HG03378 (cell line): ENCODE data around the gene VAV2.

ENCODE experiments used
- ATAC-seq: cut with Tn5 transposase; IDR thresholded peaks from one replicate; pipeline ENCODE4 v1.9.1; 2021; ENCODE audit warnings: mild to moderate bottlenecking, moderate library complexity; ENCODE audit not compliant: unreplicated experiment

VAV2 gene

DNA sequence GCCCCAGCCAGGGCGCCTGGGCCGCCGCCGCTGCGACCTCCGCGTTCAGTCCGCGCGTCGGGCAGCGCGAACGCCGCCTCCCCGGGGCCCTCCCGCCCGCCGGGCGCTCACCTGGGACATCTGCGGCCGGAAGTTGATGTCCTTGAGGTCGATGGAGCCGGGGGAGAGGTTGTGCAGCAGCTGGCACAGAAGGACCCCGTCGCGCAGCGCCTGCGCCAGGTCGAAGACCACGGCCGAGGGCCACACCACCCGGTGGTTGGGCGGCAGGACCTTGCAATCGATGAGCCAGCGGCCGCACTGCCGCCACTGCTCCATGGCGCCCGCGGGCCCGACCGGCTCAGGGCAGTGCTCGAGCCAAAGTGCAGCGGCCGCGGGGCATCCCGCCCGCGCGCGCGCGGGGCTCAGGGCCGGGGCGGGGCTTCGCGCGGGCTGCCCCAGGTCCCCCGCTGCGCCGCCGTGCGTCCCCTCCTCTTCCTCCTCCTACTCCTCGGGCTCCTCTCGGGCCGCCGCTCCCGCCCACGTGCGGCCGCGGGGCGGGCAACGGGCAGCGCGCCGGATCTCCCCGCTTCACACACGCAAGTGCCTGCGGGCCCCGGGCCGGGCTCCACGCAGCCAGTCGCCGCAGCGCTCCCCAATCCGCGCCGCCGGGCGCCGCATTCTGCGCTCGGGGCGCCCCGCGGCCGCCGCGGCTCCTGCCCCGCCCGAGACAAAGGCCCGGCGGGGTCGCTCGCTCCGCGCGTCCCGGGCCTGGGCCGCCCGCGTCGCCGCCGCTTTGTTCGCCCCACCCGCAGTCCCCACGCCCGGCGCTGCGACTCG lies at the start of gene VAV2:
VAV2 (minus strand) TSS at position 361 of the 816 bp plus-strand sequence; CDS start at position 315, 46 bp downstream.
- no peak for ATAC-seq

- no peak for ATAC-seq
Observed at GRCh38 chr9:134041649-134041962, 49.5 kb upstream of the VAV2 start.

DNA sequence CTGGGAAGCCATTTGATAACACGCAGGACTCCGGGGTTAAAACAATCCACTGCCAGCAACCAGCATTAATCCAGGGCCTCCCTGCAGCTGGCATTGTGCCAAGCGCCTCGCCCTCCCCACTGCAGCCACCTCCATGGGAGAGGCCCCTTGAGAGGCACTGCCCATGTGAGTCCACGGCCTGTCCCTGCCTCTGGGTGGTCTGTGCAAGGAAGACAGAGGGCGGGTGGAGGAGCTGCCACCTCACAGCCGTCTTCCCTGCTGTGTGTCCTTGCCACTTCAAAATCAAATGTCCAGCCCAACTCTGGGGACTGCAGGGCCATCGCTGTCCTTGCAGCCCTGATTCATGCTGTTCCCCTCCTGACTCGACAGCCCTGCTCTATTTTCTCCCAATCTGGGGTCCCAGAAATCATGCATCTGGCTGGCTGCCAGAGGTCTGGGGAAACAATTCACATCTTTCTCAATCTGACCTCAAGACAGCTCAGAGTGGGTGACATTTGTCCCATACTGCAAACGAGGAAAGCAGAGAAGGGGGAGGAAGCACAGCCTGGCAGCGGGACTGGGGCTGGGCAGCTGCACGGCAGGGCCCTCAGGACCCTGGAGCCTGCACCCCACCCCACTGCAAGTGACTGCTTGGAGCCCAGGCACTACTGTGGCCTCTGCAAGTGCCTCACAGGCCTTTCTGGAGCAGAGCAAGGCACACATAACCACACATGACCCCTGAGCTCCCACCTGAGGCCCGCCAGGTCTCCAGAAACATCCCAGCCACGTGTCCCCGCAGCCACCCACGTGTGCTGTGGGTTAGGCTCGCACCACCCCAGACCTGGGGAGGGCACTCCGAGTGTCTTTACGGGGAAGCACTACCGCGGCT lies 48.9 kb upstream of the VAV2 start:
- no peak for ATAC-seq

GRCh38 chr9:134040176-134040565 lies 48.0 kb upstream of the VAV2 start:
- no peak for ATAC-seq

GRCh38 chr9:134039386-134040175 lies 47.5 kb upstream of the VAV2 start:
- no peak for ATAC-seq

GRCh38 chr9:134037641-134038040 lies 45.5 kb upstream of the VAV2 start:
- no peak for ATAC-seq

DNA sequence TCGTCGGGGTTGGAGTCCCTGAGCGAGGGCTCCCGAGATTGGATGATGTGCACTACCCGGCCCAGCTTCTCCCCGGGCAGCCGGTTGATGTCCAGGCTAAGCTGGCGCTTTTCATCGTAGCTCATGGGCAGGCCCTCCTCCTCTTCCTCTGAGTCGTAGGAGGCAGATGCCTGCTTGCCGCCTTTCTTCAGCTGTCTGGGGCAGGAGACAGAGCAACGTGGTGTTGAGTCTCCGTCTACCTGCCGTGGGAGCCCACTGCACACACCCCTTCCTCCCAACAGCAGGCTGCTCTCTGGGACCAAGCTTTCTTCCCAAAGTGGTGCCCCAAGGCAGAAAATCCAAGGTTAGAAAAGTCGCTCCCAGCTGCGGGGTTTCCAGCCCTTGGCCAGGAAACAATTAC lies 44.0 kb upstream of the VAV2 start:
- ATAC-seq = no peak

DNA sequence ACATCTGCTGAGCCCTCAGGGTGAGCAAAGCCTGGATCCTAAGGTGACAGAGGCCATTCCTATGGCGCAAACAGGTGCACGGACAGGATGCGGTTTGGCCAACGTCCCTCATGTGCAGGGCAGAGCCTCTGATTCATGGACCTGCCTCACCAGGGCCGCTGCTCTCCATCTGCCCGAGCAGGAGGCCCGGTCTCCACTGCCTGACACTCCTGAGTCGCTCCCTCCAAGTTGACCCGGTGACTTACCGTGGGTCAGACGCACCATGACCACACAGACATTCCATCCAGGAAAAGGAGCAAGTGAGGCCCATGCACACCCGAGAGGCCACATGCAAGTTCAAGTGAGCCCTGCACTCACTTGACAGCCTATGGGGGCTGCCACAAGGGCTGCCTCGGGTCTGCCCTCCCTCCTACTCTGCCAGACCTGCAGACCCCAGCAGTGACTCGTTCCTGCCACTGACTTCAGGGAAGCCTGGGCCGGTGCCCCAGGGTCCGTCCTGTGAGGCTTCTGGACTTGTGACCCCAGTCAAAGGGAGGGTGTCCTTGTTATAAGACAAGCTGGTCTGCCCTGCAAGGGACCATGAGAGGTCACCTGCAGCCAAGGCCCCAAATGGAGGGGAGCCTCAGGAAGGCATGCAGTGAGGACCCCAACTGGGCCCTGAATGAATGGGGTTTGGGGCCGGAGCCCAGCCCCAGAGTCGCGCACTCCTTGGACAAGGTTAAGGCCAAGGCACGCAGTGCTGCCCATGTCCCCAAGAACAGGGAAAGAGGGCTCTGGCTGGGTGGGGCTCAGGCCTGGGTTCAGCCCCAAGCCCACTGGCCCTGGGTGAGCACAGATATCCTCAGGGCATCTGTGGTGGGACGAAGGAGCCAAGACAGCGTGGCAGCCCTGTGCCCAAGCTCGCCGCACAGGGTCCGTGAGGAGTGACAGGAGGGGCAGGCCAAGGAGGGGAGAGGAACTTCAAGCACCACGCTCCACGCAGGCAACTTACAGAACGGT lies 43.2 kb upstream of the VAV2 start:
- ATAC-seq = no peak

DNA sequence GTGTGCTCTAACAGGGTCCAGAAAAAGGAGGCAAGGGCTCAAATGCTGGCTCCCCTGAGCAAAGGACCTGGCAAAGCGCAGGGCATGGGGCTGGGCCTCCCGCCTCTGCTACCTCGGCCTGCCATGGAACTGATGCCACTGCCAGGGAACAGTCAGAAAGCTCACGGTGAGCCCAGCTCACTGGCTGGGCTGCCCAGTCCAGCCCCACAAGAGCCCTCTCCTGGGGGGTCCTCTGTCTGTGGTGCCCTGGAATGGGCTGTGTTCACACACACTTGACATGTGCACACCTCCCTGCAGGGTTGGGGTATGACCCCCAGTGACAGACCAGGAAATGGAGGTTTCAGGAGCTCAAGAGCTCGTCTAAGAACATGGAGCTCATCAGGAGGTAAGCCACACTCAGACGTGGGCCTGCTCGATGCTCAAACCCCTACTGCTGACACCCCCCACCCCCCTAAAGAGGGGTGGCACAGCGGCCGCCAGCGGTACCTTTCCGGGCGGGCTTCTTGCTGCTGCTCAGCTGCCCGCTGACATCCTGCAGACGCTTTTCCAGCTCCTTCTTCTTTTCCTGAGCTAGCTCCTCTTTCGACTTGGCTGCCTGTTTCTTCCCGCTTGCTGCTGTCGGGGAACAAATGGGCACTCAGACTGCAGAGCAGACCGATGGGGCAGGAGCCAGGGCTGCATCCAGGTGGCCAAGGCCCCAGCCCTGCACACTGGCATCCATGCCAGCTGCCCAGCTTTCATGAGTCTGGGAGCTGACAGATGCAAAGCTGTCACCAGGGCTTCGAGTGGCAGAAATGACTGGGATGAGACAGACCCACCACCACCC lies 42.3 kb upstream of the VAV2 start:
- ATAC-seq = no peak

- ATAC-seq = no peak
Observed at GRCh38 chr9:134033516-134034214, 41.5 kb upstream of the VAV2 start.

- ATAC-seq = no peak
Observed at GRCh38 chr9:134032456-134033222, 40.5 kb upstream of the VAV2 start.

DNA sequence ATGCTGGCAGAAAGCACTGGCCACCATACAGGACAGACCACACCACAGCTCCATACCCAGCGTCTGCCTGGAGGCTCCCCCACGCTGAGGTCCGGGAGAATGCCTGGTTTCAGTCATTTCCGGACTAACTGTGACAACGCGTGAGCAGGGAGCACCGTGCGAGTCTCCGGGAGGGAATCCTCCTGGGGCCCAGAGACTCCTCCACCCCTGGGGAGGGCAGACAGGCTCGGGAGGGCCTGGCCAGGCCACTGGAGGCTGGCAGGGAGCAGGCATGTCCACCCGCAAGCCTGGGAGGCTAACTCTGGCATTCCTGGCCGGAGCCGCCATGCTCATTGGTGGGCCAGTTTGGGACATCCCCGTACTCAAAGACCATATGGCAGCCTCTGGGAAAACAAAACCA lies 39.7 kb upstream of the VAV2 start:
- no peak for ATAC-seq

GRCh38 chr9:134030821-134031470 lies 38.8 kb upstream of the VAV2 start:
- ATAC-seq = no peak

- no peak for ATAC-seq
Observed at GRCh38 chr9:134029248-134030226, 37.4 kb upstream of the VAV2 start.

DNA sequence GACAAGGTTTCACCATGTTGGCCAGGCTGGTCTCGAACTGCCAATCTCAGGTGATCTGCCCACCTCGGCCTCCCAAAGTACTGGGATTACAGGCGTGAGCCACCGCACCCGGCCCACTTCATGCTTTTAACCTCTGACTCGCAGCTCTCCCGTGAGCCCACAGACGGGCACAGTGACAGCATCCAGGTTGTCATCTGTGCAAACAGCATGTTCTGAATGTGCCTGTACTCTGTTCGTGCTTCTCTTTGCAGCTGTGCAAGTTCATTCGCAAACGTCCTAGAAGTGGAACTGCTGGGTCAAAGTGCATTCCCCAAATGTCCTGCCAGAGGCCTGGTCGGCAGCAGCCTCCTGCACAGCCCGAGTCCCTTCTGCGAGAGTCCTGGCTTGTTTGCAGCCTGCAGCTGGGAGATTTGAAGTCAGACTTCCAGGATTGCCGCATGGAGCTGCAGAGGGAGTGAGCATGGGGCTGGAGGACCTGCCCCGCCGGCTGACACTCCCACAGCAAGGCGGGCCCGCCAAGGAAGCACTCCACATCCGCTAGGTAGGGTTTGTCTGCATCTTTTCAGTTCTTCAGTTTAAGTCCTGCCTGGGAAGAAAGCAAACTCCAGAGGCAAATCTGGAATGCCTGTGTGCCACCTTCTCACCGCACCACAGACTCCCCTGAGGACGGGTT lies 36.6 kb upstream of the VAV2 start:
- no peak for ATAC-seq

DNA sequence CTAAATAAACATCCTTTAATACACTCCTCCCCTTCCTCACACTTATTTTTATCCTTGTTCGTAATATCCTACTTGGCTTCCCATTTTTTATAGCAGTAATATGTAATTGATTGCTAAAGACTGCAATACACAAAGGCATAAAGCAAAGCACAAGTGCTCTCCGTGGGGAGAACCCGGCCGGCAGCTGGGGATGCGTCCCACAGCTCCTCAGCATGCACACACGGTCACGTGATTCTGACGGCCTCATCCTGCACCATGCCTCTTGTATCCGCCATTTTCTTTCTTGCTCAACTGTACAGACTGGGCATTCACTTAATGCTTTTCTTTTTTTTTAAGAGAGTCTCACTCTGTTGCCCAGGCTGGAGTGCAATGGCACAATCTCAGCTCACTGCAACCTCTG lies 36.0 kb upstream of the VAV2 start:
- no peak for ATAC-seq
